Adipocyte (in vitro differentiated cells): ENCODE data around the gene PTN.
"Not testable (repeated sequence)": the region's sequence is repeated elsewhere in the genome, so short reads cannot be mapped to it uniquely, and the experiment has no call there.

Source experiments
- DNase-seq: peaks from one replicate; pipeline ENCODE4 v3.0.0-alpha.2; 2015; ENCODE audit warnings: low read depth
- H3K27me3 ChIP-seq: replicated peaks from 2 replicates; pipeline ENCODE4 v1.7.0; 2013; ENCODE audit warnings: mild to moderate bottlenecking, low read length, moderate library complexity; ENCODE audit not compliant: control insufficient read depth, insufficient read depth
- H3K36me3 ChIP-seq: 2 replicates; pipeline ENCODE4 v1.7.0; 2013; ENCODE audit warnings: low read length, mild to moderate bottlenecking, moderate library complexity; ENCODE audit not compliant: control insufficient read depth, insufficient read depth, severe bottlenecking
- H3K4me1 ChIP-seq: 2 replicates; pipeline ENCODE4 v1.7.0; 2013; ENCODE audit warnings: mild to moderate bottlenecking, low read length, moderate library complexity; ENCODE audit not compliant: control insufficient read depth, insufficient read depth
- H3K4me3 ChIP-seq: 2 replicates; pipeline ENCODE4 v1.7.0; 2013; ENCODE audit warnings: mild to moderate bottlenecking, low read length, moderate library complexity
- H3K9ac ChIP-seq: 2 replicates; pipeline ENCODE4 v1.7.0; 2013; ENCODE audit warnings: mild to moderate bottlenecking, low read length, moderate library complexity
- H3K9me3 ChIP-seq: 2 replicates; pipeline ENCODE4 v1.7.0; 2013; ENCODE audit warnings: mild to moderate bottlenecking, low read length, moderate library complexity; ENCODE audit not compliant: control insufficient read depth

Gene PTN

DNA sequence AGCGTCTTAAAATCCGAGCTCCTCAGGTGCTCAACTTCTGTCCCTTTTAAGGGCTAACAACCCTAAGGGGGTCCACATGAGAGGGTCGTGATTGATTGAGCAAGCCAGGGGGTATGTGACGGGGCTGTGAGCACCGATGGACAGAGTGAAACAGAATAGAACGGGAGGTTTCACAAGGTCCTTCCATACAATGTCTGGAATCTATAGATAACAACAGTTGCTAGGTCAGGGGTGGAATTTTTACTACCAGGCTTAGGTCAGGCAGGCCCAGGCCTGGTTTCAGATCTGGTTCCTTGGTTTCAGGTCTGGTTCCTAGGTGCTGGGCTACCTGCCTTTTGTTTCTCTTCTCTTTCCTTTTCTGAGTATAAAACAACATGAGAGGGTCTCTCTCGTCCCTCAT, 80.9 kb downstream of the PTN start:
- no peaks in the 10 kb centered on the region for H3K36me3 ChIP-seq
- H3K9ac ChIP-seq = no peak overlapping the region
- DNase-seq = no peak
- no peaks in the 10 kb centered on the region for H3K4me1 ChIP-seq
- no peaks in the 10 kb centered on the region for H3K27me3 ChIP-seq
- H3K4me3 ChIP-seq = no peak overlapping the region
- peaks cover 3% of the 10 kb centered on the region for H3K9me3 ChIP-seq

DNA sequence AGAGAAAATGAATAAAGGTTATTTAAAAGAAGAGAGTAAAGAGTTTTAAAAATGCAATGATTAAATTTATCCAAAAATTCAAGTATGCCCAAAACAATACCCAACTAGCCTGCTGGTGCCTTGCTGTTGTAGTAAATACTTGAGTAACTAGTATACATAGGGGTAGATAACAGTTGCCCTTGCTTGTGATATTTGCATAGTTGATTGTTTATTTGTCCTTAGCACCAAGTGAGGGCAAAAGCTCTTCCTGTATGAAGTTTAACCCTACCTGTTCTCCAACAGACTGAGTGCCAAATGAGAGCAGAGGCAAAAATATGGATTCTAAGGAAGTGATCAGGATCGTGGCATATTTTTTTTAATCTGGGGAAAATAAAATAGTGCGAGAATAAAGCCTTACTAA, 85.0 kb downstream of the PTN start:
- no peak for DNase-seq
- no peaks in the 10 kb centered on the region for H3K36me3 ChIP-seq
- no peak overlapping the region for H3K4me3 ChIP-seq
- H3K9ac ChIP-seq = no peak overlapping the region
- no peaks in the 10 kb centered on the region for H3K4me1 ChIP-seq
- no peaks in the 10 kb centered on the region for H3K27me3 ChIP-seq
- H3K9me3 ChIP-seq = peaks cover 3% of the 10 kb centered on the region

- Histone ChIP-seq H3K27me3 (no peaks in the 10 kb centered on the region), H3K36me3 (no peaks in the 10 kb centered on the region), H3K4me3 (no peak overlapping the region), H3K9ac (no peak overlapping the region), H3K9me3 (no peaks in the 10 kb centered on the region), H3K4me1 (no peaks in the 10 kb centered on the region)
- DNase-seq = no peak
Measured at GRCh38 chr7:137254766-137255165, 88.8 kb downstream of the PTN start.

DNA sequence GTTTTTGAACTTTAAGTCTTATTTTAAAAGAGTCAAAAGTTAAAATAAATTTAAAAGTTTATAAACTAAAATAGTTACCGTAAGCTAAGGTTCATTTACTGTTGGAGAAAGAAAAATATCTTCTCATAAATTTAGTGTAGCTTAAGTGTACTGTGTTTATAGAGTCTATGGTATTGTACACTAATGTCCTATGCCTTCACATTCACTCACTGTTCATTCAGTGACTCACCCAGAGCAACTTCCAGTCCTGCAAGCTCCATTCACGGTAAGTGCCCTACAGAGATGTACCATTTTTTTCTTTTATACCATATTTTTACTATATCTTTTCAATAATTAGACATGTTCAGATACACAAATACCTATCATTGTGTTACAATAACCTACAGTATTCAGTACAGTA, 97.6 kb downstream of the PTN start:
- DNase-seq = no peak
- Histone ChIP-seq H3K27me3 (no peaks in the 10 kb centered on the region), H3K4me1 (no peaks in the 10 kb centered on the region), H3K36me3 (no peaks in the 10 kb centered on the region), H3K4me3 (no peak overlapping the region), H3K9me3 (no peaks in the 10 kb centered on the region), H3K9ac (no peak overlapping the region)

DNA sequence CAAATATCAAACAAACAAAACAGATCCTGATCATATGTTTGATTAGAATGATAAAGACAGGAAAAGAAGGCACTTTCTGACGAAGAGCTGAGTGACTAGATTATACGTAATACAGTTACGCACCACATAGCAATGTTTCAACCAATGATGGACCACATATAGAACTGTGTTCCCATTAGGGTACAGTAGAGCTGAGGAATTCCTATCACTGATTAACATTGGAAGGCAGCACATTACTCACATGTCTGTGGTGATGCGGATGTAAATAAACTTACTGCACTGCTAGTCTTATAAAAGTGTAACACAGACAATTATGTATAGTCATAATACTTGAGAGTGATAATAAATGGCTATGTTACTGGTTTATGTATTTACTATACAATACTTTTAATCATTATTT, 98.3 kb downstream of the PTN start:
- DNase-seq = no peak
- Histone ChIP-seq H3K9ac (no peak overlapping the region), H3K4me3 (no peak overlapping the region), H3K9me3 (no peaks in the 10 kb centered on the region), H3K27me3 (no peaks in the 10 kb centered on the region), H3K4me1 (no peaks in the 10 kb centered on the region), H3K36me3 (no peaks in the 10 kb centered on the region)

GRCh38 chr7:137243741-137244140, 99.8 kb downstream of the PTN start:
- no peak overlapping the region for H3K4me3 ChIP-seq
- DNase-seq = no peak
- no peaks in the 10 kb centered on the region for H3K27me3 ChIP-seq
- H3K9ac ChIP-seq = no peak overlapping the region
- no peaks in the 10 kb centered on the region for H3K36me3 ChIP-seq
- no peaks in the 10 kb centered on the region for H3K4me1 ChIP-seq
- no peaks in the 10 kb centered on the region for H3K9me3 ChIP-seq

DNA sequence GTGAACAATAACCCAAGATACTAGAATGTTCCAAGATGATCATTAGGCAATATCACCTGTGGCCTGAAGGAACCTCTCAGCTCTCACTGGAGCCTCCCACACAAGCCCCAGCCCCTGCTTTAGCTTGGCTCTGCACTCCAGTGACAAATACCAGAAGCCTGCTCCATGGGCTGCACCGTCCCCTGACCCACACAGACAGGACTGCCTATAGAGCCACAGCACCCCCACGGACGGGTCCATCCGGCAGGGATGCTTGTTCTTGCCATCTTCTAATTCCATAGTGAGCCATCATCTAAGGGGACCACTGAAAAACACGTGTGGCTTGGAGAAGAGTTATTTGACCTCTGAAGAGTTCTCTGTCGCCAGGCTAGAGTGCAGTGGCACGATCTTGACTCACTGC, 100.9 kb downstream of the PTN start:
- Histone ChIP-seq H3K9me3 (no peaks in the 10 kb centered on the region), H3K4me3 (no peak overlapping the region), H3K9ac (no peak overlapping the region), H3K36me3 (no peaks in the 10 kb centered on the region), H3K27me3 (no peaks in the 10 kb centered on the region), H3K4me1 (no peaks in the 10 kb centered on the region)
- no peak for DNase-seq

DNA sequence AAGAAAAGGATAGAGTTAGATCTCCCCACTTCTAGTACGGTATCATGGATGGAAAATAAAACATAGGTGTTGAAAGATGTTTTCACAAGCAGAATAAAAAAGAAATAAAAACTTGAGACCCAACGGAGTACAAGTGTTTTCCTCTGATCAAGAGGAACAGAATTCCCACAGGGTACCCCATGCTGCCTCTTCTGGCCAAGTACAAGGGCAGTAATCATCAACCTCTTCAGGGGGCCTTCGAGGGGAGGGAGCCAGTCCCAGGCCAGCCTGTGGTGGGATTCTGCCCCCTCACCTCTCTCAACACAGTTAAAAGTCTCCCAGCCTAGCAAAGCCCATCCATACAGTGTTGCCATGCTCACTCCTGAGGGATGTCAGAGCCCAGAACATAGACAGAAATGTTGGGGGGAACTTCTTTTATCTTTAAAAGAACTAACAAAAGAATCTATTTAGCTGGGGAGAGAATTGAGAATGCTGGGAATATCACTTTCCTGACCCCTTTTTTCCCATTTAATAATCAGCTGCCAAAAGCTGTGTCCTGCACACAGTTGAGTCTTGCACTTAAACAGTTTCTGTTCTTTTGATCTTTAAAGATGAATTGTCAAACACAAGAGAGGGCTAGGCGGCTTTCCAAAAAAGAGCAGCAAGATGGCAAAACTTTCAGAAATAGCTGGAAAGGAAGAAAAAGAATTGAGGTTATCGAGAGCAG, 101.7 kb downstream of the PTN start:
- Histone ChIP-seq H3K36me3 (no peaks in the 10 kb centered on the region), H3K4me1 (no peaks in the 10 kb centered on the region), H3K9me3 (no peaks in the 10 kb centered on the region), H3K4me3 (no peak overlapping the region), H3K27me3 (no peaks in the 10 kb centered on the region), H3K9ac (no peak overlapping the region)
- no peak for DNase-seq

GRCh38 chr7:137239186-137239585, 104.3 kb downstream of the PTN start:
- H3K9ac ChIP-seq, H3K4me1 ChIP-seq, H3K36me3 ChIP-seq, DNase-seq, H3K4me3 ChIP-seq, H3K27me3 ChIP-seq, H3K9me3 ChIP-seq: not testable (repeated sequence)

DNA sequence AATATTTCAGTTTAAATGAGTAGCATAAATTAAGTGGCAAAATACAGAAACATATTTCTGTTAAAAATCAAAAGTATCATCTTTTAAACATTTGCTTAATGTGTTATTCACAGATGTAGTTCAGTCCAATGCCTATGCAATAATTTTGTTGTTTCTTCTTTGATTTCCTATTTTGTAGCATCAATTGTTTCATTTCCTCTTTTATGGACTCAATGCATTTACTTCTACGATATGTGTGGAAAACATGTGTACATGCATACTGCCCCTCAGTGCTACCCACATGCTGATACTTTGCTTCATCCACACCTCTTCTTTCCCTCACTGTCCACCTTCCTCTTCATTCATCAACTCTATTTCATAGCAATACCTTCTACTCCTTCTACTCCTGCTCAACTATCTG, 108.1 kb downstream of the PTN start:
- H3K4me3 ChIP-seq = no peak overlapping the region
- no peak overlapping the region for H3K9ac ChIP-seq
- no peaks in the 10 kb centered on the region for H3K4me1 ChIP-seq
- H3K36me3 ChIP-seq = no peaks in the 10 kb centered on the region
- H3K9me3 ChIP-seq = no peaks in the 10 kb centered on the region
- no peaks in the 10 kb centered on the region for H3K27me3 ChIP-seq
- DNase-seq = no peak

- Histone ChIP-seq H3K4me3 (no peak overlapping the region), H3K36me3 (no peaks in the 10 kb centered on the region), H3K9ac (no peak overlapping the region), H3K9me3 (peaks cover 3% of the 10 kb centered on the region), H3K27me3 (no peaks in the 10 kb centered on the region), H3K4me1 (no peaks in the 10 kb centered on the region)
- no peak for DNase-seq
Measured at GRCh38 chr7:137231167-137231566, 112.4 kb downstream of the PTN start.

DNA sequence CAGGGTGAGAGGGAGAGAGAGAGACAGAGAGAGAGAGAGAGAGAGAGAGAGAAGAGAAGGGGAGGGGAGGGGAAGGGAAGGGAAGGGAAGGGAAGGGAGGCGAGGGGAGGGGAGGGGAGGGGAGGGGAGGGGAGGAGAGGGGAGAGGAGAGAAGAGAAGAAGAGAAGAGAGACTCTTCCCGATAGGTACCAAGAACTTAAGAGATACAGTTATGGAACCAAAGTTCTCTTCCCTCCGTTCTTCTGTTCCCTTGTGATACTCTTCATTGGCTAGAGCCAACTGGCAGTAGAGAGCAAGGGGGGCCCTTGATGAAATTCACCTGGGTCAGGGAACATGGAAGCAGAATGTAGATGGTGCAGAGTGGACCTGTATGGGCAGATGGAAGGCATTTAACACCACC, 122.1 kb downstream of the PTN start:
- Histone ChIP-seq H3K36me3 (no peaks in the 10 kb centered on the region), H3K27me3 (no peaks in the 10 kb centered on the region), H3K9ac (no peak overlapping the region), H3K4me1 (no peaks in the 10 kb centered on the region), H3K4me3 (no peak overlapping the region), H3K9me3 (no peaks in the 10 kb centered on the region)
- no peak for DNase-seq
